ENCODE measurements around the gene RBM19. TPM values are rescaled to one million over a fixed set of nuclear protein-coding genes. Genes with fewer than 3 reads are reported as not detected.

Gene RBM19
- total RNA-seq, 2 donors from 2014 or later, result 46.9 to 77.8 TPM

- no peaks in the 10 kb centered on the region for H3K27me3 Mint-ChIP-seq
- no peak for DNase-seq (ENCODE audit: low spot score)
- peaks cover 6% of the 10 kb centered on the region for H3K36me3 Mint-ChIP-seq
- no peak overlapping the region for H3K27ac Mint-ChIP-seq
- ATAC-seq, result no peak
- H3K4me1 Mint-ChIP-seq (ENCODE audit: low read depth in 2 of 2), result no peaks in the 10 kb centered on the region
- H3K4me3 Mint-ChIP-seq, result no peak overlapping the region
- peaks cover 6% of the 10 kb centered on the region for H3K9me3 Mint-ChIP-seq
Observed at GRCh38 chr12:113808095-113808951, 157.8 kb downstream of the RBM19 start.

GRCh38 chr12:113805673-113806072 lies 160.5 kb downstream of the RBM19 start:
- peaks cover 6% of the 10 kb centered on the region for H3K36me3 Mint-ChIP-seq
- peak in 1 of 2 donors; percentile 34 for ATAC-seq
- no peaks in the 10 kb centered on the region for H3K4me1 Mint-ChIP-seq (ENCODE audit: low read depth in 2 of 2)
- no peak for DNase-seq (ENCODE audit: low spot score)
- H3K27me3 Mint-ChIP-seq, result no peaks in the 10 kb centered on the region
- no peak overlapping the region for H3K27ac Mint-ChIP-seq
- H3K9me3 Mint-ChIP-seq, result peaks cover 6% of the 10 kb centered on the region
- H3K4me3 Mint-ChIP-seq, result no peak overlapping the region

GRCh38 chr12:113804961-113805600 lies 161.0 kb downstream of the RBM19 start:
- ATAC-seq (no peak), DNase-seq (ENCODE audit: low spot score) (no peak)
- Mint-ChIP-seq H3K27ac (no peak overlapping the region), H3K36me3 (peaks cover 6% of the 10 kb centered on the region), H3K4me3 (no peak overlapping the region), H3K27me3 (no peaks in the 10 kb centered on the region), H3K9me3 (peaks cover 6% of the 10 kb centered on the region), H3K4me1 (ENCODE audit: low read depth in 2 of 2) (no peaks in the 10 kb centered on the region)

- Mint-ChIP-seq H3K4me3 (no peak overlapping the region), H3K27me3 (no peaks in the 10 kb centered on the region), H3K9me3 (peaks cover 6% of the 10 kb centered on the region), H3K4me1 (ENCODE audit: low read depth in 2 of 2) (no peaks in the 10 kb centered on the region), H3K27ac (no peak overlapping the region), H3K36me3 (peaks cover 6% of the 10 kb centered on the region)
- ATAC-seq (no peak), DNase-seq (ENCODE audit: low spot score) (no peak)
Observed at GRCh38 chr12:113803759-113804140, 162.4 kb downstream of the RBM19 start.

GRCh38 chr12:113802966-113803758 lies 163.0 kb downstream of the RBM19 start:
- Mint-ChIP-seq H3K27me3 (no peaks in the 10 kb centered on the region), H3K36me3 (peaks cover 6% of the 10 kb centered on the region), H3K9me3 (peaks cover 6% of the 10 kb centered on the region), H3K27ac (no peak overlapping the region), H3K4me3 (no peak overlapping the region), H3K4me1 (ENCODE audit: low read depth in 2 of 2) (no peaks in the 10 kb centered on the region)
- ATAC-seq, result peak in 1 of 2 donors; percentile 20
- no peak for DNase-seq (ENCODE audit: low spot score)

- no peak overlapping the region for H3K27ac Mint-ChIP-seq
- ATAC-seq, result no peak
- peaks cover 6% of the 10 kb centered on the region for H3K36me3 Mint-ChIP-seq
- no peak for DNase-seq (ENCODE audit: low spot score)
- no peaks in the 10 kb centered on the region for H3K27me3 Mint-ChIP-seq
- no peaks in the 10 kb centered on the region for H3K4me1 Mint-ChIP-seq (ENCODE audit: low read depth in 2 of 2)
- H3K9me3 Mint-ChIP-seq, result peaks cover 6% of the 10 kb centered on the region
- no peak overlapping the region for H3K4me3 Mint-ChIP-seq
Observed at GRCh38 chr12:113802000-113802749, 163.9 kb downstream of the RBM19 start.

- ATAC-seq, result no peak
Observed at GRCh38 chr12:113800201-113800600, 165.9 kb downstream of the RBM19 start.

GRCh38 chr12:113798552-113798951 lies 167.6 kb downstream of the RBM19 start:
- DNase-seq (ENCODE audit: low spot score) (no peak), ATAC-seq (no peak)
- peaks cover 0 to 3% of the 10 kb centered on the region in 2 donors for H3K27me3 Mint-ChIP-seq
- no peaks in the 10 kb centered on the region for H3K36me3 Mint-ChIP-seq
- H3K9me3 Mint-ChIP-seq, result no peaks in the 10 kb centered on the region
- no peak overlapping the region for H3K4me3 Mint-ChIP-seq
- H3K27ac Mint-ChIP-seq, result no peak overlapping the region
- no peaks in the 10 kb centered on the region for H3K4me1 Mint-ChIP-seq (ENCODE audit: low read depth in 2 of 2)

More at GRCh38 chr12:113800201-113800600, 165.9 kb downstream of the RBM19 start:
- H3K9me3 Mint-ChIP-seq, result no peaks in the 10 kb centered on the region
- H3K4me3 Mint-ChIP-seq, result no peak overlapping the region
- no peak for DNase-seq (ENCODE audit: low spot score)
- no peaks in the 10 kb centered on the region for H3K36me3 Mint-ChIP-seq
- no peaks in the 10 kb centered on the region for H3K27me3 Mint-ChIP-seq
- H3K27ac Mint-ChIP-seq, result no peak overlapping the region
- H3K4me1 Mint-ChIP-seq (ENCODE audit: low read depth in 2 of 2), result no peaks in the 10 kb centered on the region

GRCh38 chr12:113797535-113797868 lies 168.6 kb downstream of the RBM19 start:
- Mint-ChIP-seq H3K4me1 (ENCODE audit: low read depth in 2 of 2) (no peaks in the 10 kb centered on the region), H3K27me3 (peaks cover 0 to 3% of the 10 kb centered on the region in 2 donors), H3K4me3 (no peak overlapping the region), H3K9me3 (no peaks in the 10 kb centered on the region), H3K36me3 (no peaks in the 10 kb centered on the region), H3K27ac (no peak overlapping the region)
- no peak for ATAC-seq
- DNase-seq (ENCODE audit: low spot score), result no peak

- H3K27ac Mint-ChIP-seq, result no peak overlapping the region
- peak in 1 of 2 donors; percentile 12 for ATAC-seq
Observed at GRCh38 chr12:113796852-113797534, 169.1 kb downstream of the RBM19 start.

GRCh38 chr12:113796066-113796827 lies 169.9 kb downstream of the RBM19 start:
- DNase-seq (ENCODE audit: low spot score), result no peak
- ATAC-seq, result no peak
- no peaks in the 10 kb centered on the region for H3K9me3 Mint-ChIP-seq
- no peak overlapping the region for H3K27ac Mint-ChIP-seq
- no peaks in the 10 kb centered on the region for H3K4me1 Mint-ChIP-seq (ENCODE audit: low read depth in 2 of 2)
- H3K27me3 Mint-ChIP-seq, result peaks cover 0 to 3% of the 10 kb centered on the region in 2 donors
- no peak overlapping the region for H3K4me3 Mint-ChIP-seq
- no peaks in the 10 kb centered on the region for H3K36me3 Mint-ChIP-seq

More at GRCh38 chr12:113796852-113797534, 169.1 kb downstream of the RBM19 start:
- peaks cover 0 to 3% of the 10 kb centered on the region in 2 donors for H3K27me3 Mint-ChIP-seq
- H3K36me3 Mint-ChIP-seq, result no peaks in the 10 kb centered on the region
- H3K9me3 Mint-ChIP-seq, result no peaks in the 10 kb centered on the region
- H3K4me3 Mint-ChIP-seq, result no peak overlapping the region
- no peaks in the 10 kb centered on the region for H3K4me1 Mint-ChIP-seq (ENCODE audit: low read depth in 2 of 2)
- DNase-seq (ENCODE audit: low spot score), result no peak

GRCh38 chr12:113795445-113795844 lies 170.7 kb downstream of the RBM19 start:
- no peaks in the 10 kb centered on the region for H3K36me3 Mint-ChIP-seq
- DNase-seq (ENCODE audit: low spot score) (no peak), ATAC-seq (no peak)
- no peak overlapping the region for H3K4me3 Mint-ChIP-seq
- no peak overlapping the region for H3K27ac Mint-ChIP-seq
- no peaks in the 10 kb centered on the region for H3K4me1 Mint-ChIP-seq (ENCODE audit: low read depth in 2 of 2)
- peaks cover 0 to 3% of the 10 kb centered on the region in 2 donors for H3K27me3 Mint-ChIP-seq
- H3K9me3 Mint-ChIP-seq, result no peaks in the 10 kb centered on the region
